Heart left ventricle (tissue), 16 donors: Measurements from ENCODE around the gene GTF2H2. TPM values are rescaled to one million over a fixed set of nuclear protein-coding genes. Genes with fewer than 3 reads are reported as not detected.
"Not testable (repeated sequence)": the region's sequence is repeated elsewhere in the genome, so short reads cannot be mapped to it uniquely, and the experiment has no call there.

Source experiments
- ATAC-seq, 4 donors: fragments of 200-7000 bp; cut with Tn5 transposase; one replicate each; pipeline ENCODE4 v1.9.1; 2020 to 2022; ENCODE audit warnings: moderate library complexity in 4 of 4, mild to moderate bottlenecking in 3 of 4, moderate number of reproducible peaks in 1 of 4
- DNase-seq, 5 donors: peaks; one replicate each; pipeline ENCODE4 v3.0.0-alpha.2; 2020
- H3K27ac ChIP-seq, 12 donors: fragments of 200-600 bp; sonication (generic) in 4 of 12; one replicate each; pipeline versions ENCODE4 v1.5.0 to v1.8.0; 2016 to 2022; ENCODE audit warnings: mild to moderate bottlenecking in 2 of 12
- H3K27me3 ChIP-seq, 9 donors: fragments of 200-600 bp; sonication (generic) in 2 of 9; one replicate each; pipeline versions ENCODE4 v1.5.1 to v1.8.0; 2016 to 2022; ENCODE audit warnings: mild to moderate bottlenecking in 3 of 9
- H3K36me3 ChIP-seq, 9 donors: fragments of 200-600 bp; sonication (generic) in 2 of 9; one replicate each; pipeline versions ENCODE4 v1.5.0 to v1.8.0; 2018 to 2022; ENCODE audit warnings: mild to moderate bottlenecking in 2 of 9
- H3K4me1 ChIP-seq, 12 donors: fragments of 200-600 bp; sonication (generic) in 4 of 12; one replicate each; pipeline versions ENCODE4 v1.5.0 to v1.8.0; 2016 to 2022; ENCODE audit warnings: mild to moderate bottlenecking in 3 of 12
- H3K4me3 ChIP-seq, 12 donors: fragments of 200-600 bp; sonication (generic) in 4 of 12; one replicate each; pipeline versions ENCODE4 v1.5.0 to v1.8.0; 2017 to 2022; ENCODE audit warnings: mild to moderate bottlenecking in 9 of 12, moderate library complexity in 4 of 12
- H3K9me3 ChIP-seq, 12 donors: fragments of 200-600 bp; sonication (generic) in 4 of 12; one replicate each; pipeline versions ENCODE4 v1.5.0 to v1.8.0; 2016 to 2022; ENCODE audit warnings: mild to moderate bottlenecking in 1 of 12
- WGBS, 4 donors: extraction: QIAGEN DNeasy Blood & Tissue Kit in 2 of 4; methylation state at CpG; one replicate each; pipeline versions ENCODE4 v1.1.5 to v1.1.7; 2013 to 2018; 5-methylcytosine and 5-hydroxymethylcytosine counted together
- intact Hi-C, 10 donors: fragments of 100-400 bp; cut with DNase I; formaldehyde crosslinking; loops; one replicate each; pipeline versions ENCODE4 v1.11.1 to v1.14.2; 2022
- polyA plus RNA-seq, 2 donors: library from polyadenylated mRNA; stranded (reverse); fragments of 200-250 nt; gene quantifications; one replicate each; pipeline ENCODE4 v1.2.3, GENCODE V29; 2013
- total RNA-seq, 9 donors: library from RNA; depleted of rRNA in 2 of 9; stranded (reverse); fragments of >200 nt in 2 of 9; fragmentation: NEBNext Ultra II Directional in 3 of 9; extraction: Animal tissue kit (Norgen Biotek cat#: 25700) in 3 of 9; gene quantifications; one replicate each; pipeline versions ENCODE4 v1.1.0 to v1.2.4, GENCODE V29; 2016 to 2023
- donor health status: ischemic (EF 13 %, LVEDD 7.1; RV severe dilation, severe dysfunction).
- donor health status: healthy with polysubstance abuse.
- donor health status: DM: no; HTN: yes; CAD: no.
- donor health status: DM: no; HTN: no; CAD: no.
- donor health status: ischemic (EF 25% LVEDD 6.9; RV normal size, moderate dysfunction).
- donor health status: ischemic (EF 25% LVEDD 5.7; RV mildly dilated, moderate dysfunction).
- donor health status: healthy.
- donor health status: DM: yes; HTN: yes; CAD: no.
- donor health status: ischemic (EF 35%, LVEDD 5.7; RV mildly dilated, moderate dysfunction).
- donor health status: nonischemic (EF 11% LVEDD 7.7; RV severe dilation, severe dysfunction).
- donor health status: DM: yes; HTN: yes; CAD: no.
- donor health status: PGD.
- donor health status: ischemic (EF 29% LVEDD 5.4; RV normal size, mild dysfunction).
- donor health status: nonischemic (EF 23%, LVEDD 6.1; RV moderate dilation, normal function).

The GTF2H2 gene
- total and polyA plus RNA-seq, 11 donors = 5.0 to 16.1 (median 8.8) TPM

DNA sequence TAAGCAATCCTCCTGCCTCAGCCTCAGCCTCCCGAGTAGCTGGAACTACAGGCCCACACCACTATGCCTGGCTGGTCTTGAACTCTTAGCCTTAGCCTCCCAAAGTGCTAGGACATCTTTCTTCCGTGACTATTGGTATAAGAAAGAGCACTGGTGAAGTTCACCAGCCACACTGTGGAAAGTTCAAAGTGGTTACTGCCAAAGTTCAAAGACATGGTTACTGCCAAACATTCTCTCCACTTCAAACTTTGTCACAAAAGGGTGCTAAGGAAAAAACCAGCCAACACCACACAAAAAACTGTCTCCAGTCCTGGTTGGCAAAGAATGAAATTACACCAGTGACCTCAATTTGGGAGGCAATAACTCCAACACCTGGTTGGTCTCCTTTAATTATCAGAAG lies 14.9 kb upstream of the GTF2H2 start:
- ATAC-seq, H3K36me3 ChIP-seq, H3K27me3 ChIP-seq, H3K4me3 ChIP-seq, intact Hi-C loops, H3K27ac ChIP-seq, DNase-seq, H3K4me1 ChIP-seq, H3K9me3 ChIP-seq: not testable (repeated sequence)
- no CpG with 5 or more reads among the region's 2 CpGs for WGBS, 4 donors

GRCh38 chr5:71061322-71061721 lies 6.2 kb downstream of the GTF2H2 start:
- H3K27me3 ChIP-seq, H3K36me3 ChIP-seq, DNase-seq, H3K27ac ChIP-seq, H3K4me3 ChIP-seq, H3K4me1 ChIP-seq, ATAC-seq, intact Hi-C loops, H3K9me3 ChIP-seq: not testable (repeated sequence)
- no CpG with 5 or more reads among the region's 1 CpG for WGBS, 4 donors

GRCh38 chr5:71059426-71059825 lies 8.1 kb downstream of the GTF2H2 start:
- H3K9me3 ChIP-seq, H3K4me3 ChIP-seq, H3K4me1 ChIP-seq, ATAC-seq, intact Hi-C loops, DNase-seq, H3K36me3 ChIP-seq, H3K27me3 ChIP-seq, H3K27ac ChIP-seq: not testable (repeated sequence)
- WGBS, 4 donors = no CpG with 5 or more reads among the region's 3 CpGs

DNA sequence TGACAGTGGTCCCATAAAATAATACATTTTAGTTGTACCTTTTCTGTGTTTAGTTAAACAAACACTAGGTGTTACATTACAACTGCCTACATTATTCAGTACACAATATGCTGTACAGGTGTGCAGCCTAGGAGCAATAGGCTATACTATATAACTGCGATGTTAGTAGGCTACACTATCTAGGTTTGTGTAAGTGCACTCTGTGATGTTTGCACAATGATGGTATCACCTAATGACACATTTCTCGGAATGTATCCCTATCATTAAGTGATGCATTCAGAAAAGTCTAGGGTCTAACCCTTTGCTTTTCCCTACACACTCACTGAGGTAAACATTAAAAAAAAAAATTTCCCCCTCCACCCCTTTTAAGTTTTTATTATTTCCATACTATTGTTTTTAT lies 22.7 kb downstream of the GTF2H2 start:
- H3K27me3 ChIP-seq, H3K9me3 ChIP-seq, H3K27ac ChIP-seq, H3K36me3 ChIP-seq, DNase-seq, ATAC-seq, intact Hi-C loops, H3K4me3 ChIP-seq, H3K4me1 ChIP-seq: not testable (repeated sequence)
- WGBS, 4 donors = 90 to 100% (median 94%) methylated on average over 1 to 2 of the region's 2 CpGs; no CpG with 5 or more reads in 1 of the 4 donors

- ATAC-seq, DNase-seq, H3K27me3 ChIP-seq, H3K27ac ChIP-seq, H3K4me3 ChIP-seq, intact Hi-C loops, H3K9me3 ChIP-seq, H3K36me3 ChIP-seq, H3K4me1 ChIP-seq: not testable (repeated sequence)
- WGBS, 4 donors = no CpG with 5 or more reads among the region's 2 CpGs
Observed at GRCh38 chr5:71044128-71044527, 23.3 kb downstream of the GTF2H2 start.

DNA sequence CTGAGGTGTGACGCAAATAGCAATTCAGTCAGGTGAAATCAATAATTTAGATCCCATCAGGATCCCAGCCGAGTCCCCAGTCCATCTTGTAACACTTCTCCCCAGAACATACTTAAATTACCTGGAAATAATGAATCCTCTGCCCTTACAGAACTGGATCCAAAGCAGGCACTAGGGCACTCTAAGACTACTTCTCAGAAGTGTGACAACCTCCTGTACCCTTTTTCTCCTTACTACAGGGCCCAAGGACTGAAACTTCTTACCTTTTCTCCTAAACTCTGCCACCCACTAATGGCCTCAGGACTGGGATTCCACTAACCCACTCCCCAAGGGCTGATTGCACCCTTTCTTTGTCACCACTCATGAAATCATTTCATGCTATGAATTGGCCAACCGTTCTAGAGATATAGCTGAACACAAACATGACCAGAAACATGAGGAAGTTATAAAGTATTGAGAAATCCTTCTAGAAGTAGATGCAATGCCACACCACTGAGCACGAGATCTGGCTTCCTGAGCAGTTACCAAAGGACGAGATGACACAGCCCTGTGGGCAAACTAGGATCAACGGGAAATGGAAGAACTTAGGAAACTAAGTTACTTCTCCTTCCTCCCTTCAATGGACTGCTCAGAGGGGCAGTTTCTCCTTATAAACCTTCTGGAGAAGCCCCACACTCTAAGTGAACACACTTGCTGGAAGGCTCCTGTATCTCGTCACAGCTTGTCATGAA lies 36.3 kb downstream of the GTF2H2 start:
- H3K4me3 ChIP-seq, H3K27ac ChIP-seq, H3K27me3 ChIP-seq, intact Hi-C loops, H3K36me3 ChIP-seq, H3K9me3 ChIP-seq, DNase-seq, H3K4me1 ChIP-seq: not testable (repeated sequence)
- WGBS, 4 donors = no CpG with 5 or more reads among the region's 7 CpGs
- peak in 3 of 4 donors; percentile 68 to 93 (median 88) for ATAC-seq

GRCh38 chr5:71025289-71025953 lies 42.1 kb downstream of the GTF2H2 start, which contains the start of gene NAIP:
Gene NAIP, minus strand, starts transcription at chr5:71025339. Its CDS starts 12,424 bp downstream, at chr5:71012915.
- H3K4me1 ChIP-seq, H3K9me3 ChIP-seq, H3K4me3 ChIP-seq, H3K27ac ChIP-seq, DNase-seq, intact Hi-C loops, ATAC-seq, H3K36me3 ChIP-seq, H3K27me3 ChIP-seq: not testable (repeated sequence)
- WGBS, 4 donors = 100% methylated on average over 1 of the region's 8 CpGs; no CpG with 5 or more reads in 3 of the 4 donors

- H3K36me3 ChIP-seq, H3K9me3 ChIP-seq, H3K27ac ChIP-seq, H3K27me3 ChIP-seq, H3K4me3 ChIP-seq, H3K4me1 ChIP-seq, intact Hi-C loops, DNase-seq: not testable (repeated sequence)
- ATAC-seq = peak in 2 of 4 donors; percentile 13 to 60
- no CpG with 5 or more reads among the region's 6 CpGs for WGBS, 4 donors
Observed at GRCh38 chr5:71020643-71021042, 46.8 kb downstream of the GTF2H2 start.

DNA sequence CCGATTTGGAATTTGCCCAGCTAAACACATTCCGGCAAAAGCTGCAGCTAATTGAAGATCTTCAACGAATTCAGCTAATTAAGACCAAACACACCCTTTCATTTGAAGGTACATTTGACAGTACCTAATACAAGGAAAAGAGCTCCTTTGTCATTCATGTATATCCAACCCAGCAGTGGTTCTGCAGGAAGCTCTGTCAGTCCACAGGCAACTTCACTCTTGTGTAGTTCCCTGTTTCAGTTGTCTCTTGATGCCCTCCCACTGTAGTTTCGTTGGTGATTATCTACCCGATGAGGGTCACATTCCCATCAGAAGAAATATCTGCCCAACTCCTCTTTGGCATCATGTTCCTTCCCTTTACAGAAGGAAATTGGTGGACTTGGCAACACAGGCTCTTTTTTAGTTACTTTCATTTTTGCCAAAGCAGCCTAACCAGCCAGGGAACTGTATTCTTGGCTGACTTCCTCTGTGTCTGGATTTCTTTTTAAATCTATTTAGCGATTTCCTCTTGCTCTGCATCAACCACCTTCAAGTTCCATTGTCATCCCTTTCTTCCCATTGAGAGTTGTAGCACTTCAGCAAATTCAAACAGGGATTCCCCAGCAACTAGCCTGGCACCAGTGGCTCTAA lies 49.0 kb downstream of the GTF2H2 start:
- peaks cover 0 to 13% (median 0%) of the 10 kb centered on the region in 12 donors for H3K4me1 ChIP-seq
- H3K27me3 ChIP-seq, H3K9me3 ChIP-seq, intact Hi-C loops, H3K27ac ChIP-seq, DNase-seq, H3K36me3 ChIP-seq, H3K4me3 ChIP-seq: not testable (repeated sequence)
- ATAC-seq = peak in 3 of 4 donors; percentile 33 to 55 (median 52)
- no CpG with 5 or more reads among the region's 6 CpGs for WGBS, 4 donors
